ENCODE measurements around the gene TPRG1.

The TPRG1 gene

GRCh38 chr3:189334064-189334920 lies 162.5 kb downstream of the TPRG1 start:
- Histone ChIP-seq H3K27me3 (ENCODE audit: insufficient read depth, poor library complexity, severe bottlenecking) (no peaks in the 10 kb centered on the region), H3K4me3 (replicated peaks; ENCODE audit: insufficient read depth, low read length) (no peak overlapping the region), H3K27ac (replicated peaks) (no peak overlapping the region)
- no peak for DNase-seq (ENCODE audit: low read depth in 1 of 2, low spot score in 1 of 2)
- TF ChIP-seq REST (IDR thresholded peaks at IDR 0.05; ENCODE audit: insufficient replicate concordance, low read depth) (no peak), POLR2AphosphoS5 (IDR thresholded peaks at IDR 0.05; ENCODE audit: low read depth) (no peak), GABPA (IDR thresholded peaks at IDR 0.05; ENCODE audit: low read depth) (no peak), CTCF (IDR thresholded peaks at IDR 0.05; ENCODE audit: insufficient read depth, low read length) (no peak), SPI1 (IDR thresholded peaks at IDR 0.05; ENCODE audit: borderline replicate concordance, low read depth) (no peak)

GRCh38 chr3:189337673-189338091 lies 165.9 kb downstream of the TPRG1 start:
- TF ChIP-seq POLR2AphosphoS5 (IDR thresholded peaks at IDR 0.05; ENCODE audit: low read depth) (no peak), SPI1 (IDR thresholded peaks at IDR 0.05; ENCODE audit: borderline replicate concordance, low read depth) (no peak), REST (IDR thresholded peaks at IDR 0.05; ENCODE audit: insufficient replicate concordance, low read depth) (no peak), GABPA (IDR thresholded peaks at IDR 0.05; ENCODE audit: low read depth) (no peak), CTCF (IDR thresholded peaks at IDR 0.05; ENCODE audit: insufficient read depth, low read length) (no peak)
- H3K27ac ChIP-seq (replicated peaks) = no peak overlapping the region
- DNase-seq (ENCODE audit: low read depth in 1 of 2, low spot score in 1 of 2) = no peak
- no peak overlapping the region for H3K4me3 ChIP-seq (replicated peaks; ENCODE audit: insufficient read depth, low read length)
- H3K27me3 ChIP-seq (ENCODE audit: insufficient read depth, poor library complexity, severe bottlenecking) = no peaks in the 10 kb centered on the region

GRCh38 chr3:189338366-189338765 lies 166.6 kb downstream of the TPRG1 start:
- Histone ChIP-seq H3K27ac (replicated peaks) (no peak overlapping the region), H3K4me3 (replicated peaks; ENCODE audit: insufficient read depth, low read length) (no peak overlapping the region), H3K27me3 (ENCODE audit: insufficient read depth, poor library complexity, severe bottlenecking) (no peaks in the 10 kb centered on the region)
- TF ChIP-seq GABPA (IDR thresholded peaks at IDR 0.05; ENCODE audit: low read depth) (no peak), POLR2AphosphoS5 (IDR thresholded peaks at IDR 0.05; ENCODE audit: low read depth) (no peak), CTCF (IDR thresholded peaks at IDR 0.05; ENCODE audit: insufficient read depth, low read length) (no peak), REST (IDR thresholded peaks at IDR 0.05; ENCODE audit: insufficient replicate concordance, low read depth) (no peak), SPI1 (IDR thresholded peaks at IDR 0.05; ENCODE audit: borderline replicate concordance, low read depth) (no peak)
- no peak for DNase-seq (ENCODE audit: low read depth in 1 of 2, low spot score in 1 of 2)
